Lower leg skin (tissue), 3 donors: ENCODE data around the gene PPP1R9B.

Experiments
- CTCF ChIP-seq, 3 donors: fragments of 450-650 bp; IDR thresholded peaks; one replicate each; pipeline ENCODE4 v1.5.1; 2016; ENCODE audit warnings: antibody characterized with exemption in 3 of 3, mild to moderate bottlenecking in 3 of 3, moderate library complexity in 2 of 3
- POLR2A ChIP-seq, 2 donors: fragments of 450-650 bp; IDR thresholded peaks; one replicate each; pipeline ENCODE4 v1.6.1; 2016 to 2017; ENCODE audit warnings: antibody characterized with exemption in 2 of 2, mild to moderate bottlenecking in 1 of 2, moderate library complexity in 1 of 2

GRCh38 chr17:50099003-50099402 is 51.5 kb downstream of the PPP1R9B start:
- TF ChIP-seq CTCF (IDR thresholded peaks at IDR 0.05): no peak
- TF ChIP-seq POLR2A (IDR thresholded peaks at IDR 0.05): no peak
